GM19351 (cell line): ENCODE measurements around the gene WBP2.
"Not testable (repeated sequence)": the region's sequence is repeated elsewhere in the genome, so short reads cannot be mapped to it uniquely, and the experiment has no call there.

Source experiments
- ATAC-seq: cut with Tn5 transposase; IDR thresholded peaks from one replicate; pipeline ENCODE4 v1.9.1; 2021; ENCODE audit warnings: mild to moderate bottlenecking, moderate library complexity; ENCODE audit not compliant: unreplicated experiment

Gene WBP2

GRCh38 chr17:75815399-75815798 is 39.7 kb downstream of the WBP2 start:
- no peak for ATAC-seq

- ATAC-seq: no peak
Measured at GRCh38 chr17:75814900-75815373, 40.2 kb downstream of the WBP2 start.

- no peak for ATAC-seq
Measured at GRCh38 chr17:75814021-75814395, 41.1 kb downstream of the WBP2 start.

- no peak for ATAC-seq
Measured at GRCh38 chr17:75813081-75814020, 41.8 kb downstream of the WBP2 start.

- ATAC-seq: no peak
Measured at GRCh38 chr17:75812096-75813013, 42.8 kb downstream of the WBP2 start.

- no peak for ATAC-seq
Measured at GRCh38 chr17:75811174-75811573, 44.0 kb downstream of the WBP2 start.

- ATAC-seq: not testable (repeated sequence)
Measured at GRCh38 chr17:75810756-75811155, 44.4 kb downstream of the WBP2 start.

GRCh38 chr17:75810216-75810615 is 44.9 kb downstream of the WBP2 start:
- ATAC-seq: no peak

- no peak for ATAC-seq
Measured at GRCh38 chr17:75809631-75810111, 45.5 kb downstream of the WBP2 start.

- no peak for ATAC-seq
Measured at GRCh38 chr17:75808905-75809621, 46.1 kb downstream of the WBP2 start.

- no peak for ATAC-seq
Measured at GRCh38 chr17:75808549-75808904, 46.6 kb downstream of the WBP2 start.

- ATAC-seq: no peak
Measured at GRCh38 chr17:75807861-75808260, 47.3 kb downstream of the WBP2 start.

- ATAC-seq: no peak
Measured at GRCh38 chr17:75806822-75807500, 48.2 kb downstream of the WBP2 start.

GRCh38 chr17:75803883-75804282 is 51.3 kb downstream of the WBP2 start:
- no peak for ATAC-seq

GRCh38 chr17:75799402-75799801 is 55.7 kb downstream of the WBP2 start:
- ATAC-seq: no peak

- no peak for ATAC-seq
Measured at GRCh38 chr17:75795820-75796607, 59.1 kb downstream of the WBP2 start.
